ENCODE measurements around the gene DIP2A. TPM values are rescaled to one million over a fixed set of nuclear protein-coding genes. Genes with fewer than 3 reads are reported as not detected.

The DIP2A gene
- total RNA-seq, 1 experiment from 2014 or later = 29.4 TPM

- no peaks in the 10 kb centered on the region for H3K27me3 ChIP-seq (ENCODE audit: low read length)
- peak overlapping the region; percentile 75 for H3K4me2 ChIP-seq (ENCODE audit: low read depth, low read length, poor library complexity, severe bottlenecking)
- H3K27ac ChIP-seq (ENCODE audit: low read length) = peak overlapping the region; percentile 97
- H3K9me2 ChIP-seq (replicated peaks; ENCODE audit: insufficient read depth, low read length) = no peaks in the 10 kb centered on the region
- H3K9ac ChIP-seq (ENCODE audit: low read length) = peak overlapping the region; percentile 59
- no peaks in the 10 kb centered on the region for H3K9me3 ChIP-seq (ENCODE audit: low read length)
- H4K20me1 ChIP-seq (ENCODE audit: insufficient read depth, low read depth, low read length) = no peaks in the 10 kb centered on the region
- peak; percentile 83 for DNase-seq
- peaks cover 16% of the 10 kb centered on the region for H3K79me2 ChIP-seq (ENCODE audit: low read length)
- peaks cover 81% of the 10 kb centered on the region for H3K4me1 ChIP-seq (ENCODE audit: low read length)
- H2AFZ ChIP-seq (ENCODE audit: low read length) = peak overlapping the region; percentile 32; the same call in 1 of the 2 replicates
- H3K36me3 ChIP-seq (ENCODE audit: insufficient read depth, low read length) = peaks cover 21% of the 10 kb centered on the region
- peak overlapping the region; percentile 34 for H3K4me3 ChIP-seq (ENCODE audit: low read length)
Measured at GRCh38 chr21:46503922-46504550, 45.3 kb downstream of the DIP2A start.

DNA sequence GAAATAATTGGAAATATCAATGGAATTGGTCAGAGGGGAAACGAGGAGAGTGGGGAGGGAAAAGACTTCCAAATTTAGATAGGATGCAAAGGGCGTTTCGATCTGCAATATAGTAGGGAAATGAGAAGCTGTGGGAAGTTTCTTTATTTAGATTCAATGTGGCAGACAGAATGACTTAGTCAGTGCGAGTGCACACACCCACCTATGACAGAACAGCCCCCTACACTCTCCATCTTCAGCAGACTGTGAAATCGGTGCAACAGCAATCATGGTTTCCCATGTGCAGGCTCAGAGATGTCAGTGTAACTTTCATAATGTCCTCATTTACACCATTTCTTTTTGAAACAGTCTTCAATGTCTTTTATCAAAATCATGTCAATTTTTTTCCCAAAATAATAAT is 46.0 kb downstream of the DIP2A start:
- Histone ChIP-seq H3K9ac (ENCODE audit: low read length) (peak overlapping the region; percentile 59), H2AFZ (ENCODE audit: low read length) (peak overlapping the region; percentile 32), H3K9me2 (replicated peaks; ENCODE audit: insufficient read depth, low read length) (no peaks in the 10 kb centered on the region), H3K4me2 (ENCODE audit: low read depth, low read length, poor library complexity, severe bottlenecking) (peak overlapping the region; percentile 75), H3K9me3 (ENCODE audit: low read length) (no peaks in the 10 kb centered on the region), H3K27ac (ENCODE audit: low read length) (peak overlapping the region; percentile 97), H3K27me3 (ENCODE audit: low read length) (no peaks in the 10 kb centered on the region), H3K36me3 (ENCODE audit: insufficient read depth, low read length) (peaks cover 22% of the 10 kb centered on the region), H3K4me1 (ENCODE audit: low read length) (peaks cover 74% of the 10 kb centered on the region), H4K20me1 (ENCODE audit: insufficient read depth, low read depth, low read length) (no peaks in the 10 kb centered on the region), H3K79me2 (ENCODE audit: low read length) (peaks cover 16% of the 10 kb centered on the region), H3K4me3 (ENCODE audit: low read length) (peak overlapping the region; percentile 34)
- DNase-seq = peak; percentile 45

DNA sequence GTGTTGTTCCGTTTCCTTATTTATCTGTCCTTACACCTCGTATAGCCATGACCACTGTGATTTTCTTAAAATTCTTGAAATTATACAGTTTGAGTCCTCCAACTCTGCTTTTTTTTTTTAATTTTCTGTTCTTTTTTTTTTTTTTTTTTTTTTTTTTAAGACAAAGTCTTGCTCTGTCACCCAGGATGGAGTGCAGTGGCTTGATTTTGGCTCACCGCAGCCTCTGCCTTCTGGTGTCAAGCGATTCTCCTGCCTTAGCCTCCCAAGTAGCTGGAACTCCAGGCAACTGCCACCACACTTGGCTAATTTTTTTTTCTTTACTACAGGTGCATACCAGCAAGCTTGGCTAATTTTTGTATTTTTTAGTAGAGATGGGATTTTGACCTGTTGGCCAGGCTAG is 48.9 kb downstream of the DIP2A start:
- H3K4me3 ChIP-seq (ENCODE audit: low read length) = no peak overlapping the region
- no peaks in the 10 kb centered on the region for H4K20me1 ChIP-seq (ENCODE audit: insufficient read depth, low read depth, low read length)
- no peak overlapping the region for H2AFZ ChIP-seq (ENCODE audit: low read length)
- peaks cover 36% of the 10 kb centered on the region for H3K36me3 ChIP-seq (ENCODE audit: insufficient read depth, low read length)
- peak overlapping the region; percentile 46 for H3K4me2 ChIP-seq (ENCODE audit: low read depth, low read length, poor library complexity, severe bottlenecking)
- no peak overlapping the region for H3K9ac ChIP-seq (ENCODE audit: low read length)
- no peaks in the 10 kb centered on the region for H3K9me2 ChIP-seq (replicated peaks; ENCODE audit: insufficient read depth, low read length)
- peak overlapping the region; percentile 97 for H3K27ac ChIP-seq (ENCODE audit: low read length)
- peaks cover 50% of the 10 kb centered on the region for H3K4me1 ChIP-seq (ENCODE audit: low read length)
- H3K27me3 ChIP-seq (ENCODE audit: low read length) = no peaks in the 10 kb centered on the region
- DNase-seq = no peak
- peaks cover 16% of the 10 kb centered on the region for H3K79me2 ChIP-seq (ENCODE audit: low read length)
- H3K9me3 ChIP-seq (ENCODE audit: low read length) = no peaks in the 10 kb centered on the region

- Histone ChIP-seq H3K36me3 (ENCODE audit: insufficient read depth, low read length) (peaks cover 43% of the 10 kb centered on the region), H3K9ac (ENCODE audit: low read length) (no peak overlapping the region), H3K4me1 (ENCODE audit: low read length) (peaks cover 34% of the 10 kb centered on the region), H3K27ac (ENCODE audit: low read length) (no peak overlapping the region), H3K4me3 (ENCODE audit: low read length) (no peak overlapping the region), H2AFZ (ENCODE audit: low read length) (no peak overlapping the region), H3K9me3 (ENCODE audit: low read length) (no peaks in the 10 kb centered on the region), H4K20me1 (ENCODE audit: insufficient read depth, low read depth, low read length) (no peaks in the 10 kb centered on the region), H3K9me2 (replicated peaks; ENCODE audit: insufficient read depth, low read length) (no peaks in the 10 kb centered on the region), H3K79me2 (ENCODE audit: low read length) (peaks cover 33% of the 10 kb centered on the region), H3K4me2 (ENCODE audit: low read depth, low read length, poor library complexity, severe bottlenecking) (no peak overlapping the region), H3K27me3 (ENCODE audit: low read length) (no peaks in the 10 kb centered on the region)
- DNase-seq = no peak
Measured at GRCh38 chr21:46509741-46510502, 51.2 kb downstream of the DIP2A start.

DNA sequence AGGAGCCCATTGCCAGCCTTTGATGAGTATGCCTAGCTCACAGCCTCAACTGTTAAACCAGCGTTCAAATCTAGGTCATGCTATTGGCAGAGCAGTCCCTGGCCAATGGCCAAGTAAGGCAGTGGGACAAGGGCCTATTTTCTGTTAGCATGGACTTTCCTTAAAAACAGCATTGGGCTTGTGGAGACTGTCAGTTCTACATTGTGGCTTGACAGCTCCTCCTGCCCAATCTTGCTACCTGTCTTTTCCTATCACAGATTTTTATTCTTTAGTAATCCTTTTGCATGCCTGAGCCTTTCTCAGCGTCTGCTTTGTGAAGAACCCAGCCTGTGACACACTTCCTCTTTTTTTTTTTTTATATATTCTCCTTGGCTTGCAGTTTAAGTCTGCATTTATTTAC is 56.4 kb downstream of the DIP2A start:
- Histone ChIP-seq H3K27me3 (ENCODE audit: low read length) (no peaks in the 10 kb centered on the region), H3K4me1 (ENCODE audit: low read length) (peaks cover 20% of the 10 kb centered on the region), H3K27ac (ENCODE audit: low read length) (peak overlapping the region; percentile 74), H3K9ac (ENCODE audit: low read length) (peak overlapping the region; percentile 6), H3K4me2 (ENCODE audit: low read depth, low read length, poor library complexity, severe bottlenecking) (peak overlapping the region; percentile 63), H4K20me1 (ENCODE audit: insufficient read depth, low read depth, low read length) (no peaks in the 10 kb centered on the region), H3K79me2 (ENCODE audit: low read length) (peaks cover 39% of the 10 kb centered on the region), H3K4me3 (ENCODE audit: low read length) (peak overlapping the region; percentile 6; the same call in 1 of the 2 replicates), H3K36me3 (ENCODE audit: insufficient read depth, low read length) (peaks cover 21% of the 10 kb centered on the region), H2AFZ (ENCODE audit: low read length) (0 out of 2 replicates have a peak overlapping the region, but pooled peaks have one; percentile 30), H3K9me3 (ENCODE audit: low read length) (no peaks in the 10 kb centered on the region), H3K9me2 (replicated peaks; ENCODE audit: insufficient read depth, low read length) (no peaks in the 10 kb centered on the region)
- DNase-seq = peak; percentile 73

DNA sequence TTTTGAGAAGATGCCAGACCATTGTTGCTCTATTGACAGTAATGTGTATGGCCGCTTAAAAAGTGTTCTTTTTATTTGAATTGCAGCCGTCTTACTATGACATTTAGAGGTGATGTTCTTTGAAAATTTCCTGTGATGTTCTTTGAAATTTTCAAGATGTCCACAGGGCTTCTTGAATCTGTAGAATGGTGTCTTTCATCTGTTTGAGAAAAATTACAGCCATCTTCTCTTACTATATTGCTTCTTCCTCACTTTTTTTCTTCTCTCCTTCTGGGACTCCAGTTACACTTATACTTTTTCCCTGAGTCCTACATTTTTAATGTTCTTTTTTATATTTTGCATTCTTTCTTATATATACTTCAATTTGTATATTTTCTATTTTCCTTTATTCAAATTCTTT is 57.4 kb downstream of the DIP2A start:
- no peak overlapping the region for H3K4me3 ChIP-seq (ENCODE audit: low read length)
- peaks cover 21% of the 10 kb centered on the region for H3K36me3 ChIP-seq (ENCODE audit: insufficient read depth, low read length)
- no peaks in the 10 kb centered on the region for H3K9me2 ChIP-seq (replicated peaks; ENCODE audit: insufficient read depth, low read length)
- H2AFZ ChIP-seq (ENCODE audit: low read length) = no peak overlapping the region
- H3K27ac ChIP-seq (ENCODE audit: low read length) = peak overlapping the region; percentile 74; the same call in 1 of the 2 replicates
- H3K79me2 ChIP-seq (ENCODE audit: low read length) = peaks cover 39% of the 10 kb centered on the region
- H3K4me2 ChIP-seq (ENCODE audit: low read depth, low read length, poor library complexity, severe bottlenecking) = no peak overlapping the region
- no peaks in the 10 kb centered on the region for H3K9me3 ChIP-seq (ENCODE audit: low read length)
- H4K20me1 ChIP-seq (ENCODE audit: insufficient read depth, low read depth, low read length) = no peaks in the 10 kb centered on the region
- H3K4me1 ChIP-seq (ENCODE audit: low read length) = peaks cover 20% of the 10 kb centered on the region
- H3K27me3 ChIP-seq (ENCODE audit: low read length) = no peaks in the 10 kb centered on the region
- H3K9ac ChIP-seq (ENCODE audit: low read length) = no peak overlapping the region
- no peak for DNase-seq

DNA sequence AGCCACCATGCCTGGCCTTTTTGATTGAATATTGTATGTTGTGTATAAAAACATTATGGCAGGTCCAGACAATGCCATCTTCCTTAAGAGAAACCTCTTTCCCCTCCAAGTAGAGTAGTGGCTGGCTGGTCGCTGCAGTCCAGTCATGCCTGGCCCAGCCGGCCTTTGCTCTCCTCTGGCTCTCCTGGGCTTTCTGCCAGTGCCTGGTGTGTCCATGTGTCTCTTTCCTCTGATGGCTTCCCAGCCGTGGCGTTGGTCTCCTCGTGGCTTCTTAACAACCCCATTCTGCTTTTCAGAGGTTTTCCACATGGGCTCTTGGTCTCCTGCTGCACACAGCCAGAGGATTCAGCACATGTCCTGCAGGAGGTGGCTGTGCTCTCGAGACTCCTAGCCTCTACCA is 58.7 kb downstream of the DIP2A start:
- no peaks in the 10 kb centered on the region for H4K20me1 ChIP-seq (ENCODE audit: insufficient read depth, low read depth, low read length)
- H3K36me3 ChIP-seq (ENCODE audit: insufficient read depth, low read length) = peaks cover 9% of the 10 kb centered on the region
- no peak for DNase-seq
- H3K4me2 ChIP-seq (ENCODE audit: low read depth, low read length, poor library complexity, severe bottlenecking) = no peak overlapping the region
- H3K9me2 ChIP-seq (replicated peaks; ENCODE audit: insufficient read depth, low read length) = no peaks in the 10 kb centered on the region
- H3K9me3 ChIP-seq (ENCODE audit: low read length) = no peaks in the 10 kb centered on the region
- peaks cover 39% of the 10 kb centered on the region for H3K79me2 ChIP-seq (ENCODE audit: low read length)
- no peak overlapping the region for H3K4me3 ChIP-seq (ENCODE audit: low read length)
- H3K4me1 ChIP-seq (ENCODE audit: low read length) = peaks cover 20% of the 10 kb centered on the region
- no peak overlapping the region for H2AFZ ChIP-seq (ENCODE audit: low read length)
- H3K9ac ChIP-seq (ENCODE audit: low read length) = no peak overlapping the region
- H3K27ac ChIP-seq (ENCODE audit: low read length) = no peak overlapping the region
- H3K27me3 ChIP-seq (ENCODE audit: low read length) = no peaks in the 10 kb centered on the region

GRCh38 chr21:46518983-46519583 is 60.4 kb downstream of the DIP2A start:
- no peak overlapping the region for H3K9ac ChIP-seq (ENCODE audit: low read length)
- peaks cover 27% of the 10 kb centered on the region for H3K79me2 ChIP-seq (ENCODE audit: low read length)
- no peak overlapping the region for H2AFZ ChIP-seq (ENCODE audit: low read length)
- no peaks in the 10 kb centered on the region for H3K27me3 ChIP-seq (ENCODE audit: low read length)
- H3K27ac ChIP-seq (ENCODE audit: low read length) = no peak overlapping the region
- no peaks in the 10 kb centered on the region for H4K20me1 ChIP-seq (ENCODE audit: insufficient read depth, low read depth, low read length)
- peaks cover 20% of the 10 kb centered on the region for H3K4me1 ChIP-seq (ENCODE audit: low read length)
- DNase-seq = no peak
- H3K9me3 ChIP-seq (ENCODE audit: low read length) = no peaks in the 10 kb centered on the region
- H3K4me3 ChIP-seq (ENCODE audit: low read length) = no peak overlapping the region
- no peaks in the 10 kb centered on the region for H3K9me2 ChIP-seq (replicated peaks; ENCODE audit: insufficient read depth, low read length)
- H3K4me2 ChIP-seq (ENCODE audit: low read depth, low read length, poor library complexity, severe bottlenecking) = no peak overlapping the region
- H3K36me3 ChIP-seq (ENCODE audit: insufficient read depth, low read length) = no peaks in the 10 kb centered on the region; the same call in 1 of the 2 replicates
